ENCODE measurements around the gene CAMSAP3. TPM values are rescaled to one million over a fixed set of nuclear protein-coding genes. Genes with fewer than 3 reads are reported as not detected.
"Not testable (repeated sequence)": the region's sequence is repeated elsewhere in the genome, so short reads cannot be mapped to it uniquely, and the experiment has no call there.

The CAMSAP3 gene
- total RNA-seq, 1 experiment from 2014 or later = 28.4 TPM

- no peak overlapping the region for H4K5ac ChIP-seq (ENCODE audit: insufficient read length, low read depth, low read length)
- H3K56ac ChIP-seq (ENCODE audit: insufficient read length, low read depth, low read length) = no peak overlapping the region
- H3K27ac ChIP-seq (ENCODE audit: insufficient read length, low read depth, low read length) = no peak overlapping the region
- no peak overlapping the region for H3K4ac ChIP-seq (ENCODE audit: low read depth, low read length)
- H3K18ac ChIP-seq (ENCODE audit: insufficient read length, low read depth, low read length) = no peak overlapping the region
- H3K9ac ChIP-seq (ENCODE audit: extremely low read depth, insufficient read length, low read length) = no peak overlapping the region
- Mint-ChIP-seq H3K36me3 (ENCODE audit: insufficient read depth in 1 of 3, low read depth in 3 of 3) (no peaks in the 10 kb centered on the region), H3K27me3 (ENCODE audit: low read depth) (peaks cover 40% of the 10 kb centered on the region), H3K9me3 (no peaks in the 10 kb centered on the region), H3K4me1 (no peaks in the 10 kb centered on the region), H3K27ac (no peak overlapping the region), H3K4me3 (no peak overlapping the region)
- no peak overlapping the region for H3T11ph ChIP-seq (ENCODE audit: low read length)
- no peaks in the 10 kb centered on the region for H3K23me2 ChIP-seq (ENCODE audit: insufficient read length, low read depth, low read length, poor library complexity, severe bottlenecking)
- no peak overlapping the region for H2BK5ac ChIP-seq (ENCODE audit: insufficient read length, low read length)
- whole genome bisulfite sequencing (ENCODE audit: extremely low coverage, insufficient read length, low lambda C conversion rate) = no CpG with 5 or more reads among the region's 9 CpGs
- H4K91ac ChIP-seq (ENCODE audit: insufficient read length, low read depth, low read length) = no peak overlapping the region
- H3K79me2 ChIP-seq (ENCODE audit: insufficient read depth, low read length) = no peaks in the 10 kb centered on the region
- no peaks in the 10 kb centered on the region for H3K79me1 ChIP-seq (ENCODE audit: insufficient read depth, low read depth, low read length, poor library complexity, severe bottlenecking)
- no peak overlapping the region for H2AK5ac ChIP-seq (ENCODE audit: insufficient read length, low read length)
- H3K4me1 ChIP-seq (ENCODE audit: insufficient read depth, low read length) = no peaks in the 10 kb centered on the region
- H3K14ac ChIP-seq (ENCODE audit: insufficient read depth, low read length) = no peak overlapping the region
- no peaks in the 10 kb centered on the region for H3K27me3 ChIP-seq (ENCODE audit: insufficient read depth, low read length)
- no peak overlapping the region for H2AFZ ChIP-seq (ENCODE audit: low read length)
- no peak overlapping the region for H2BK120ac ChIP-seq (ENCODE audit: low read depth, low read length, poor library complexity, severe bottlenecking)
- no peaks in the 10 kb centered on the region for H4K20me1 ChIP-seq (ENCODE audit: control insufficient read depth, insufficient read depth, insufficient read length)
- H3K9me3 ChIP-seq (ENCODE audit: control insufficient read depth, low read depth, low read length) = no peaks in the 10 kb centered on the region
- H3K23ac ChIP-seq (ENCODE audit: insufficient read length, low read depth, low read length) = no peak overlapping the region
- no peak for TF ChIP-seq CTCF (conservative IDR thresholded peaks at IDR 0.05)
- no peak overlapping the region for H3K4me2 ChIP-seq (ENCODE audit: insufficient read depth, insufficient read length, low read length)
- H4K8ac ChIP-seq (replicated peaks; ENCODE audit: insufficient read length, low read depth, low read length) = no peak overlapping the region
- no peak overlapping the region for H2BK12ac ChIP-seq (ENCODE audit: insufficient read length, low read depth, low read length)
- no peak for DNase-seq
- H2BK20ac ChIP-seq (ENCODE audit: low read depth, low read length, poor library complexity, severe bottlenecking) = no peak overlapping the region
- no peak overlapping the region for H2BK15ac ChIP-seq (ENCODE audit: low read depth, low read length)
Observed at GRCh38 chr19:7575434-7576040, 20.1 kb upstream of the CAMSAP3 start.

- not testable (repeated sequence) for H3K79me2 ChIP-seq (ENCODE audit: insufficient read depth, low read length); DNase-seq; H4K91ac ChIP-seq (ENCODE audit: insufficient read length, low read depth, low read length); H3K4me2 ChIP-seq (ENCODE audit: insufficient read depth, insufficient read length, low read length); H3K27ac ChIP-seq (ENCODE audit: insufficient read length, low read depth, low read length); H2BK5ac ChIP-seq (ENCODE audit: insufficient read length, low read length); H3K18ac ChIP-seq (ENCODE audit: insufficient read length, low read depth, low read length); H3K9ac ChIP-seq (ENCODE audit: extremely low read depth, insufficient read length, low read length); H3K14ac ChIP-seq (ENCODE audit: insufficient read depth, low read length); H3K23ac ChIP-seq (ENCODE audit: insufficient read length, low read depth, low read length); H3T11ph ChIP-seq (ENCODE audit: low read length); H3K27me3 ChIP-seq (ENCODE audit: insufficient read depth, low read length); H3K4me1 ChIP-seq (ENCODE audit: insufficient read depth, low read length); H3K4me1 Mint-ChIP-seq; H3K9me3 Mint-ChIP-seq; H4K8ac ChIP-seq (replicated peaks; ENCODE audit: insufficient read length, low read depth, low read length); H3K27ac Mint-ChIP-seq; H2BK120ac ChIP-seq (ENCODE audit: low read depth, low read length, poor library complexity, severe bottlenecking); H3K9me3 ChIP-seq (ENCODE audit: control insufficient read depth, low read depth, low read length); H2AFZ ChIP-seq (ENCODE audit: low read length); H3K4ac ChIP-seq (ENCODE audit: low read depth, low read length); H2BK20ac ChIP-seq (ENCODE audit: low read depth, low read length, poor library complexity, severe bottlenecking); H2AK5ac ChIP-seq (ENCODE audit: insufficient read length, low read length); H3K4me3 Mint-ChIP-seq; H3K79me1 ChIP-seq (ENCODE audit: insufficient read depth, low read depth, low read length, poor library complexity, severe bottlenecking); H2BK15ac ChIP-seq (ENCODE audit: low read depth, low read length); H4K5ac ChIP-seq (ENCODE audit: insufficient read length, low read depth, low read length); H4K20me1 ChIP-seq (ENCODE audit: control insufficient read depth, insufficient read depth, insufficient read length); H2BK12ac ChIP-seq (ENCODE audit: insufficient read length, low read depth, low read length); H3K23me2 ChIP-seq (ENCODE audit: insufficient read length, low read depth, low read length, poor library complexity, severe bottlenecking); H3K56ac ChIP-seq (ENCODE audit: insufficient read length, low read depth, low read length); H3K36me3 Mint-ChIP-seq (ENCODE audit: insufficient read depth in 1 of 3, low read depth in 3 of 3)
- no CpG with 5 or more reads among the region's 1 CpG for WGBS (ENCODE audit: extremely low coverage, insufficient read length, low lambda C conversion rate)
- peaks cover 51% of the 10 kb centered on the region for H3K27me3 Mint-ChIP-seq (ENCODE audit: low read depth)
Observed at GRCh38 chr19:7577422-7577821, 18.2 kb upstream of the CAMSAP3 start.

Data from H9 (cell line).